GM21529 (cell line): Measurements from ENCODE around the gene ADTRP.

Experiments
- ATAC-seq: cut with Tn5 transposase; IDR thresholded peaks from one replicate; pipeline ENCODE4 v1.9.1; 2021; ENCODE audit not compliant: unreplicated experiment

Gene ADTRP

GRCh38 chr6:11775791-11776409 is 2.7 kb downstream of the ADTRP start:
- no peak for ATAC-seq

- ATAC-seq, result no peak
Measured at GRCh38 chr6:11774426-11774825, 4.2 kb downstream of the ADTRP start.

GRCh38 chr6:11773581-11773980 is 5.0 kb downstream of the ADTRP start:
- ATAC-seq, result no peak

GRCh38 chr6:11773013-11773412 is 5.6 kb downstream of the ADTRP start:
- no peak for ATAC-seq

- ATAC-seq, result no peak
Measured at GRCh38 chr6:11772109-11772825, 6.3 kb downstream of the ADTRP start.

- ATAC-seq, result no peak
Measured at GRCh38 chr6:11771473-11772048, 7.0 kb downstream of the ADTRP start.

GRCh38 chr6:11770546-11771466 is 7.8 kb downstream of the ADTRP start:
- ATAC-seq, result no peak

- ATAC-seq, result no peak
Measured at GRCh38 chr6:11769811-11770545, 8.6 kb downstream of the ADTRP start.

GRCh38 chr6:11769244-11769643 is 9.4 kb downstream of the ADTRP start:
- ATAC-seq, result no peak

GRCh38 chr6:11767978-11768756 is 10.4 kb downstream of the ADTRP start:
- no peak for ATAC-seq

GRCh38 chr6:11767458-11767857 is 11.1 kb downstream of the ADTRP start:
- no peak for ATAC-seq

GRCh38 chr6:11766589-11767450 is 11.8 kb downstream of the ADTRP start:
- ATAC-seq, result no peak

GRCh38 chr6:11766043-11766442 is 12.6 kb downstream of the ADTRP start:
- no peak for ATAC-seq

- ATAC-seq, result no peak
Measured at GRCh38 chr6:11764250-11764604, 14.4 kb downstream of the ADTRP start.

GRCh38 chr6:11763460-11764249 is 14.9 kb downstream of the ADTRP start:
- no peak for ATAC-seq

- ATAC-seq, result no peak
Measured at GRCh38 chr6:11762794-11763459, 15.7 kb downstream of the ADTRP start.

GRCh38 chr6:11761744-11762620 is 16.6 kb downstream of the ADTRP start:
- no peak for ATAC-seq
